GM19239 (cell line): Measurements from ENCODE around the gene MICALL1.
A peak's percentile ranks its signal among the peaks of the same experiment; 100 is the strongest.

Experiments
- DNase-seq: peaks from one replicate; pipeline ENCODE4 v3.0.0; 2011; ENCODE audit warnings: low spot score; ENCODE audit not compliant: insufficient read length
- FAIRE-seq: peaks from 2 replicates; lab custom pipeline; 2011; peaks lifted over from hg19 to GRCh38; lab: Jason Lieb, UNC

The MICALL1 gene

GRCh38 chr22:37904572-37905533, 1.2 kb upstream of the MICALL1 start:
- no peak for DNase-seq
- FAIRE-seq = no peak

GRCh38 chr22:37906364-37907008, 389 bp downstream of the MICALL1 start:
- FAIRE-seq = peak; percentile 66
- peak; percentile 75 for DNase-seq

- DNase-seq = no peak
- FAIRE-seq = peak; percentile 11
Measured at GRCh38 chr22:37907036-37907954, 1.2 kb downstream of the MICALL1 start.

DNA sequence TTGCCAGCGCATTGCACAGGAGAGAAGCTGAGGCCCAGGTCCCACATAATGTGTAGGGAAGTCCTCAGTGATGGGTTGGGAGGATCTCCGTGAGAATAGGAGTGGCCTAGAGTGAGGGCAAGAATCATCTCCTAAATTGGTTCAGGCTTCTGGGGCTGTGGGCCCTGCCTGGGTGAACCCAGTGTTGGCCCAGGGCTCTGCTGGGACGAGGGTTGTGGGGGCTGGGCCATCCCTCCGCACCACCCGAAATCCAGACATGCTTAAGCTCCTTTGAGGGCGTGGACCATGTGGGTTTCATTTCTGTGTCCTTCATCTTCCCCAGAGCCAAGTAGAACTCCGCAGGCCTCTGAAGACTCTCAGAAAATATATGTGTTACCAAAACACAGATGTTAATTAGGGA, 3.7 kb downstream of the MICALL1 start:
- DNase-seq (no peak), FAIRE-seq (no peak)

DNA sequence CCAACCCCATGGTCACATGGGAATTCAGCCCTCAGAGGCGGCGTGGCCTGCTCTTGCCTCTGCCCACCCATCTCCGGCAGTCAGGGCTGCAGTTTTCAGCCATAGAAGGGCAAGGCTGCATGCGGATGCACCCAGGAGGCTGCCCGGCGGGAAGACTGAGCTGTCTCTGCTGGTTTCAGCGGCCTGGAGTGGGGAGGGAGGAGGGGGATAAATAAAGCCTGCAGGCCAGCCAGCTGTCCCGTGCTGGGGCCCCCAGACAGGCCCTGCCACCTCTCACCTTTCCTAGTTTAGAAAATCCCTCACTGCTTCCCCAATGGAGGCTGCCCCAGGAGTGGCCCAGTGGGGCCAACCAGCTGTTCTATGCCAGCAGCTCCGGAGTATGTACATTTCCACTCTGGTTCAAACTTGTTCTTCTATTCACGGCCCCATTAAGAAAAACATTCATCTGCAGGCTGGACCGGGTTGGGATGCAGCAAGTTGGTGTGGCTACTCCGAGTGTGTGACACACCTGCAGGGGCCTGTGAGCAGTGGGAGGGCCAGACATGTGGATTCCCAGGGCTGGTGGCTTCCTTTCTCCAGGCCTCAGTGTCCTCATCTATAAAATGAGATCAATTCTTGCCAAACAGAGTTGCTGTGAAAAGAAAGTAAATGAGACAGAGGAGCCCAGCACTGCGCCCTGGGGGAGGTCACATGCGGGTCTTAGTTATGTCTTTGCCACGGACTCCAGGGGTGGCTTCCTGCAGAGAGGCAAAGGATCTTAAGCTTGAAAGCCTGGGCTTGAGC, 5.0 kb downstream of the MICALL1 start:
- no peak for FAIRE-seq
- DNase-seq = no peak

GRCh38 chr22:37911697-37912096, 5.6 kb downstream of the MICALL1 start:
- FAIRE-seq = no peak
- DNase-seq = no peak

DNA sequence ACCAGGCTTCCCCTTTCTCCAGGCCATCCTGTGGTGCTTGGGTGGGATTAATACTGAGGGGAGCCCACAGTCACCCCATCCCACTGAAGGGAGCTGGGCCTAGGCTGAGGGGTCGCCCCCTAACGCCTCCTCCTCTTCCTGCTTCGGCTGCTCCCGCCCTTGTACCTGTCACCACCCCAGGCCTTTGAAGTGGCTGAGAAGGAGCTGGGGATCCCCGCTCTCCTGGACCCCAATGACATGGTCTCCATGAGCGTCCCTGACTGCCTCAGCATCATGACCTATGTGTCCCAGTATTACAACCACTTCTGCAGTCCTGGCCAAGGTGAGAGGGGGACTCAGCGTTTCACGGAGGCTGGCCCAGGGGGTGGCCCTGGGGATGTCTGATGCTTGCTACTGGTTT, 6.1 kb downstream of the MICALL1 start:
- no peak for FAIRE-seq
- DNase-seq = no peak

DNA sequence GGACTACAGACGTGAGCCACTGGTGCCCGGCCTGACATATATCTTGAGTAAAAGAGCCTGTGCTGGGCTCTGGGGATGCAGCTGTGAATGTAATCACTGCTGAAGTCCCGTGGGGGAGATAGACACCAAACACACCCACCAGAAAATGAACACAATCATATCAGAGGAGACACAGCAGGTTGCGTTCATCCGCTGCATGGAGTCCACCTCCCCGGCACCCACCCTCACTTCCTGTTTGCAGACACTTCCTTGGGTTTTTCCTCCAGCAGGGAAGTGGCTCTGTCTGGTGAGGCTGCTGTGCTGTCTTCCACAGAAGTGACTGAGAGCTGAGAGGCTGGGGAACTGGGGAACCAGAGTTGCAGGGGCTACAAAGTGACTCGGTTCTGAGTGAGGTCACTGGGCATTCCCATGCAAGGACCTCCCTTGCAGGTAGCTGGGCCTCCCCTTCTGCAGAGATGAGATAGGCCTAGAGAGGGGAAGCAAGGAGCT, 7.2 kb downstream of the MICALL1 start:
- DNase-seq (no peak), FAIRE-seq (no peak)

GRCh38 chr22:37916311-37916710, 10.2 kb downstream of the MICALL1 start:
- no peak for FAIRE-seq

GRCh38 chr22:37917874-37918548, 11.9 kb downstream of the MICALL1 start:
- no peak for FAIRE-seq

More at GRCh38 chr22:37916311-37916710, 10.2 kb downstream of the MICALL1 start:
- DNase-seq = no peak

GRCh38 chr22:37918580-37919270, 12.6 kb downstream of the MICALL1 start:
- no peak for FAIRE-seq

More at GRCh38 chr22:37917874-37918548, 11.9 kb downstream of the MICALL1 start:
- DNase-seq = no peak

DNA sequence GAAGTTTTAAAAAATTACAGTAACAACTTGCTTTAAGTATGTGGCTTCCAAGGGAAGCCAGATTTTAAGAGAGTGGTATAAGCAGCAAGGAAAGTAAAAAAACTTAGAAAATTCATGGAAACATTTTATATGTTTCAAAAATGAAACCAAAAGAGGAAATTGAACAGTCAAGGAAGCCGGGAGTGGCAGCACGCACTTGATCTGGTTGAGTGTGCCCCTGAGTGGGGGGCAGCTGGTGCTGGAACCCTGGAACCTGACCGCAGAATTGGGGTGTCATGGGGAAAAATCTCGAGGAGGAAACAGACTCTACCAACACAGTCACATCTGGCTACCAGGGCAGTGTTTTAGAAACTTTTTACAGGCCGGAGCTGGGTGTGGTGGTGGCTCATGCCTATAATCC, 14.0 kb downstream of the MICALL1 start:
- DNase-seq (no peak), FAIRE-seq (peak; percentile 4)

More at GRCh38 chr22:37918580-37919270, 12.6 kb downstream of the MICALL1 start:
- no peak for DNase-seq

DNA sequence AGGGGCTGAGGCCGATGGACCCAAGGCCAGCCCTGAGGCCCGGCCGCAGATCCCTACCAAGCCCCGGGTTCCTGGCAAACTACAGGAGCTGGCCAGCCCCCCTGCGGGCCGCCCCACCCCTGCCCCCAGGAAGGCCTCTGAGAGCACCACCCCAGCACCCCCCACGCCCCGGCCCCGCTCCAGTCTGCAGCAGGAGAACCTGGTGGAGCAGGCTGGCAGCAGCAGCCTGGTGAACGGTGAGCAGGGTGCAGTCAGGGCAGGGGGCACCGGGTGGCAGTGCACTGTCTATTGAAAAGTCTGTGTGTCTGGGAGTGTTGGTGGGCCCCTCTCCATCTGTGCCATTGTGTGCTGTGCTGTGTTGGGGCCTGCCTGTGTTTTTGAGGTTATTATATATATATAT, 16.1 kb downstream of the MICALL1 start:
- FAIRE-seq (no peak), DNase-seq (no peak)

GRCh38 chr22:37923927-37924326, 17.8 kb downstream of the MICALL1 start:
- FAIRE-seq = no peak
- DNase-seq = no peak

GRCh38 chr22:37924386-37925065, 18.4 kb downstream of the MICALL1 start:
- no peak for DNase-seq
- no peak for FAIRE-seq

- no peak for DNase-seq
- FAIRE-seq = no peak
Measured at GRCh38 chr22:37925330-37925729, 19.2 kb downstream of the MICALL1 start.

DNA sequence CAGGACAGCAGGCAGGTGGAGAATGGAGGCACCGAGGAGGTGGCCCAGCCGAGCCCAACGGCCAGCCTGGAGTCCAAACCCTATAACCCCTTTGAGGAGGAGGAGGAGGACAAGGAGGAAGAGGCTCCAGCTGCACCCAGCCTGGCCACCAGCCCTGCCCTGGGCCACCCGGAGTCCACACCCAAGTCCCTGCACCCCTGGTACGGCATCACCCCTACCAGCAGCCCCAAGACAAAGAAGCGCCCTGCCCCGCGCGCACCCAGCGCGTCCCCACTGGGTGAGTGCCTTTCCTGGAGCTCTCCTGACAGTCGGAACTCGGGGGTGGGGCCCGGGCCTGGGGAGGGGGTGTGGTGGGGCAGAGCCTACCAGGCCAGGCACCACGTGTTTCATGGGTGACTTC, 19.7 kb downstream of the MICALL1 start:
- FAIRE-seq (no peak), DNase-seq (no peak)

GRCh38 chr22:37926358-37926757, 20.3 kb downstream of the MICALL1 start:
- FAIRE-seq (no peak), DNase-seq (no peak)
